Pancreas (tissue), 10 donors: ENCODE results near the gene PRR5. TPM values are rescaled to one million over a fixed set of nuclear protein-coding genes. Genes with fewer than 3 reads are reported as not detected.

Source experiments
- ATAC-seq, 4 donors: fragments of 200-7000 bp; cut with Tn5 transposase; one replicate each; pipeline versions ENCODE4 v1.8.0 to v1.9.1; 2020; ENCODE audit warnings: mild to moderate bottlenecking in 4 of 4, moderate library complexity in 4 of 4
- DNase-seq, 6 donors: peaks; one replicate each; pipeline ENCODE4 v3.0.0-alpha.2; 2020
- FAIRE-seq: peaks from 2 replicates; lab custom pipeline; 2012; peaks lifted over from hg19 to GRCh38; lab: Jason Lieb, UNC
- H3K27ac ChIP-seq, 4 donors: fragments of 200-600 bp; sonication (generic); 1 replicate in 3 of 4; 2 replicates in 1 of 4; pipeline versions ENCODE4 v1.5.0 to v1.8.0; 2020
- H3K27me3 ChIP-seq, 4 donors: fragments of 200-600 bp; one replicate each; pipeline ENCODE4 v1.8.0; 2021
- H3K36me3 ChIP-seq, 3 donors: fragments of 200-600 bp; sonication (generic) in 1 of 3; one replicate each; pipeline versions ENCODE4 v1.5.0 to v1.8.0; 2020 to 2021
- H3K4me1 ChIP-seq, 3 donors: fragments of 200-600 bp; one replicate each; pipeline ENCODE4 v1.8.0; 2021
- H3K4me3 ChIP-seq, 4 donors: fragments of 200-600 bp; sonication (generic) in 2 of 4; one replicate each; pipeline versions ENCODE4 v1.5.0 to v1.8.0; 2020 to 2021
- H3K9me3 ChIP-seq, 4 donors: fragments of 200-600 bp; one replicate each; pipeline ENCODE4 v1.8.0; 2021
- WGBS, 2 donors: extraction: QIAGEN DNeasy Blood & Tissue Kit; methylation state at CpG; one replicate each; pipeline ENCODE4 v1.1.7; 2013; 5-methylcytosine and 5-hydroxymethylcytosine counted together
- intact Hi-C, 3 donors: fragments of 100-400 bp; cut with DNase I; formaldehyde crosslinking; loops; one replicate each; pipeline versions ENCODE4 v1.11.1 to v1.14.2; 2022
- polyA plus RNA-seq, 2 donors: library from polyadenylated mRNA; stranded (reverse); fragments of 200-250 nt; gene quantifications; one replicate each; pipeline ENCODE4 v1.2.3, GENCODE V29; 2013
- total RNA-seq, 6 donors: library from RNA; stranded (reverse); fragmentation: NEBNext Ultra II Directional in 4 of 6; extraction: Animal tissue kit (Norgen Biotek cat#: 25700) in 4 of 6; gene quantifications; one replicate each; pipeline versions ENCODE4 v1.2.1 to v1.2.4, GENCODE V29; 2021 to 2023
- TF ChIP-seq, protein P1 (sequence below), 4 donors: fragments of 200-600 bp; sonication (generic) in 3 of 4; IDR thresholded peaks; one replicate each; pipeline versions ENCODE4 v1.5.0 to v1.8.0; 2021; ENCODE audit warnings: antibody characterized with exemption in 4 of 4
- donor health status: healthy with polysubstance abuse.
- donor health status: DM: no; HTN: no; CAD: no; lungs with moderate emphysema.
- donor health status: DM: no; HTN: no; CAD: no.
- donor health status: control.
- donor health status: control.
- donor health status: Bipolar disorder and iron deficiency.
- donor health status: DM: yes; HTN: yes; CAD: no.
- donor health status: DM: no; HTN: no; CAD: no.
- donor health status: DM: no; HTN: no; CAD: no.
- donor health status: DM: yes; HTN: yes; CAD: no.

PRR5 gene
- total and polyA plus RNA-seq, 8 donors = 7.0 to 23.0 (median 10.1) TPM

GRCh38 chr22:44684506-44685383, 17.3 kb upstream of the PRR5 start:
- Histone ChIP-seq H3K4me3 (no peak overlapping the region), H3K4me1 (no peaks in the 10 kb centered on the region), H3K27me3 (no peaks in the 10 kb centered on the region), H3K9me3 (no peaks in the 10 kb centered on the region), H3K27ac (no peak overlapping the region), H3K36me3 (no peaks in the 10 kb centered on the region)
- FAIRE-seq (no peak), DNase-seq (peak; percentile 71 to 93 (median 85)), ATAC-seq (peak; percentile 94 to 98 (median 97))
- TF ChIP-seq, protein P1, sequence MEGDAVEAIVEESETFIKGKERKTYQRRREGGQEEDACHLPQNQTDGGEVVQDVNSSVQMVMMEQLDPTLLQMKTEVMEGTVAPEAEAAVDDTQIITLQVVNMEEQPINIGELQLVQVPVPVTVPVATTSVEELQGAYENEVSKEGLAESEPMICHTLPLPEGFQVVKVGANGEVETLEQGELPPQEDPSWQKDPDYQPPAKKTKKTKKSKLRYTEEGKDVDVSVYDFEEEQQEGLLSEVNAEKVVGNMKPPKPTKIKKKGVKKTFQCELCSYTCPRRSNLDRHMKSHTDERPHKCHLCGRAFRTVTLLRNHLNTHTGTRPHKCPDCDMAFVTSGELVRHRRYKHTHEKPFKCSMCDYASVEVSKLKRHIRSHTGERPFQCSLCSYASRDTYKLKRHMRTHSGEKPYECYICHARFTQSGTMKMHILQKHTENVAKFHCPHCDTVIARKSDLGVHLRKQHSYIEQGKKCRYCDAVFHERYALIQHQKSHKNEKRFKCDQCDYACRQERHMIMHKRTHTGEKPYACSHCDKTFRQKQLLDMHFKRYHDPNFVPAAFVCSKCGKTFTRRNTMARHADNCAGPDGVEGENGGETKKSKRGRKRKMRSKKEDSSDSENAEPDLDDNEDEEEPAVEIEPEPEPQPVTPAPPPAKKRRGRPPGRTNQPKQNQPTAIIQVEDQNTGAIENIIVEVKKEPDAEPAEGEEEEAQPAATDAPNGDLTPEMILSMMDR (IDR thresholded peaks at IDR 0.05) = peak; percentile 97 to 98 (median 98)
- WGBS, 2 donors = 24 to 26% methylated on average over 20 to 23 of the region's 23 CpGs
- intact Hi-C loops = no loop called here

GRCh38 chr22:44685384-44686056, 16.5 kb upstream of the PRR5 start:
- intact Hi-C loops = no loop called here
- DNase-seq (peak in 2 of 6 donors; percentile 25 to 31), ATAC-seq (peak; percentile 41 to 74 (median 68)), FAIRE-seq (no peak)
- no peaks in the 10 kb centered on the region for H3K27me3 ChIP-seq
- no peak overlapping the region for H3K4me3 ChIP-seq
- H3K36me3 ChIP-seq = no peaks in the 10 kb centered on the region
- 62 to 71% methylated on average over 11 of the region's 11 CpGs for WGBS, 2 donors
- H3K4me1 ChIP-seq = no peaks in the 10 kb centered on the region
- H3K9me3 ChIP-seq = no peaks in the 10 kb centered on the region
- TF ChIP-seq, protein P1 (IDR thresholded peaks at IDR 0.05) = no peak
- H3K27ac ChIP-seq = no peak overlapping the region

DNA sequence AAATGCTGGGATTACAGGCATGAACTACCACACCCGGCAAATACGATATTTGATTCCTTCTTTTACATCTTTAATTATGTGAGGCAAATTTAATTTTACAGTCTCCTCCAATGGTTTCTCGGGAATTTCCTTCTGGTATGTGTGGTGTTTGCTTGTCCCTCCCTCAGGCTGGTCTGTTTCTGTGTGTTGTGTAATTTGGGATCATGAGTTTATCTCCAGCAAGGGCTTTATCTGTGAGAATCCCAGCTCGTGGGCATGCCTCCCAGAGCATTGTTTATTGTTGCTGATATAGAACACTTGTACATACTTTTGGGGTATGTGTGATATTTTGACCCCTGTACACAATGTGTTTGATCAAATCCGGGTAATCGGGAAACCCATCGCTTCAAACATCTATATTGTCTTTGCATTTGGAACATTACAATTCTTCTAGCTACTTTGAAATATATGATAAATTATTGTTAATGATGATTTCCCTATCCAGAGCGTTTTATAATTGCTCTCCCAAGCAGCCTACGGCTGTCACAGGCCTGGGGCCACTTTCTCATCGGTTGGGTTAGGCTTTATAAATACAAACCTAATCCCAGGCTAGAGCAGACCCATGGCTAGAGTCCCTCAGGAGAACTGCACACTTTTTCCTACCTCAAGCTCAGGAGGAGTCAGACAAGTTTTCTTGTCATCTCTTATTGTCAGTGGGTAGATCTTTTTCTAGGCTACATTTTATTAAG, 15.0 kb upstream of the PRR5 start:
- H3K9me3 ChIP-seq = no peaks in the 10 kb centered on the region
- TF ChIP-seq, protein P1 (IDR thresholded peaks at IDR 0.05) = no peak
- intact Hi-C loops = no loop called here
- no peaks in the 10 kb centered on the region for H3K36me3 ChIP-seq
- WGBS, 2 donors = 23 to 31% methylated on average over 10 of the region's 10 CpGs
- no peaks in the 10 kb centered on the region for H3K4me1 ChIP-seq
- DNase-seq = no peak
- H3K4me3 ChIP-seq = no peak overlapping the region
- no peak for ATAC-seq
- no peak for FAIRE-seq
- H3K27me3 ChIP-seq = no peaks in the 10 kb centered on the region
- no peak overlapping the region for H3K27ac ChIP-seq

GRCh38 chr22:44689173-44689572, 12.8 kb upstream of the PRR5 start:
- TF ChIP-seq, protein P1 (IDR thresholded peaks at IDR 0.05) = no peak
- WGBS, 2 donors = 47 to 57% methylated on average over 10 of the region's 10 CpGs
- H3K4me1 ChIP-seq = no peaks in the 10 kb centered on the region
- no peak for DNase-seq
- ATAC-seq = no peak
- H3K36me3 ChIP-seq = no peaks in the 10 kb centered on the region
- no peaks in the 10 kb centered on the region for H3K9me3 ChIP-seq
- H3K27me3 ChIP-seq = no peaks in the 10 kb centered on the region
- H3K4me3 ChIP-seq = no peak overlapping the region
- no peak overlapping the region for H3K27ac ChIP-seq
- intact Hi-C loops = no loop called here
- no peak for FAIRE-seq
